Measurements from ENCODE around the gene VAV1. TPM values are rescaled to one million over a fixed set of nuclear protein-coding genes. Genes with fewer than 3 reads are reported as not detected.

Gene VAV1
- total and polyA plus RNA-seq, 2 of the 13 experiments (the other 11 are each of a cell fraction or from before 2014, with no cell fraction given), result not detected

GRCh38 chr19:6725513-6726231 lies 46.8 kb upstream of the VAV1 start (continued):
- TF ChIP-seq, protein P1, sequence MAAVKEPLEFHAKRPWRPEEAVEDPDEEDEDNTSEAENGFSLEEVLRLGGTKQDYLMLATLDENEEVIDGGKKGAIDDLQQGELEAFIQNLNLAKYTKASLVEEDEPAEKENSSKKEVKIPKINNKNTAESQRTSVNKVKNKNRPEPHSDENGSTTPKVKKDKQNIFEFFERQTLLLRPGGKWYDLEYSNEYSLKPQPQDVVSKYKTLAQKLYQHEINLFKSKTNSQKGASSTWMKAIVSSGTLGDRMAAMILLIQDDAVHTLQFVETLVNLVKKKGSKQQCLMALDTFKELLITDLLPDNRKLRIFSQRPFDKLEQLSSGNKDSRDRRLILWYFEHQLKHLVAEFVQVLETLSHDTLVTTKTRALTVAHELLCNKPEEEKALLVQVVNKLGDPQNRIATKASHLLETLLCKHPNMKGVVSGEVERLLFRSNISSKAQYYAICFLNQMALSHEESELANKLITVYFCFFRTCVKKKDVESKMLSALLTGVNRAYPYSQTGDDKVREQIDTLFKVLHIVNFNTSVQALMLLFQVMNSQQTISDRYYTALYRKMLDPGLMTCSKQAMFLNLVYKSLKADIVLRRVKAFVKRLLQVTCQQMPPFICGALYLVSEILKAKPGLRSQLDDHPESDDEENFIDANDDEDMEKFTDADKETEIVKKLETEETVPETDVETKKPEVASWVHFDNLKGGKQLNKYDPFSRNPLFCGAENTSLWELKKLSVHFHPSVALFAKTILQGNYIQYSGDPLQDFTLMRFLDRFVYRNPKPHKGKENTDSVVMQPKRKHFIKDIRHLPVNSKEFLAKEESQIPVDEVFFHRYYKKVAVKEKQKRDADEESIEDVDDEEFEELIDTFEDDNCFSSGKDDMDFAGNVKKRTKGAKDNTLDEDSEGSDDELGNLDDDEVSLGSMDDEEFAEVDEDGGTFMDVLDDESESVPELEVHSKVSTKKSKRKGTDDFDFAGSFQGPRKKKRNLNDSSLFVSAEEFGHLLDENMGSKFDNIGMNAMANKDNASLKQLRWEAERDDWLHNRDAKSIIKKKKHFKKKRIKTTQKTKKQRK (IDR thresholded peaks at IDR 0.05; ENCODE audit: low read length), result no peak
- TF ChIP-seq SMAD9 (CRISPR knock-in tag; IDR thresholded peaks at IDR 0.05) (no peak), TARDBP (CRISPR knock-in tag; IDR thresholded peaks at IDR 0.05) (peak; percentile 70; the same call in 1 of the 2 replicates), ZKSCAN8 (CRISPR knock-in tag; IDR thresholded peaks at IDR 0.05; ENCODE audit: borderline replicate concordance) (no peak), ZNF362 (CRISPR knock-in tag; IDR thresholded peaks at IDR 0.05; ENCODE audit: borderline replicate concordance) (no peak), ZNF512B (CRISPR knock-in tag; IDR thresholded peaks at IDR 0.05; ENCODE audit: borderline replicate concordance) (no peak), POLR2AphosphoS5 (IDR thresholded peaks at IDR 0.05; ENCODE audit: low read depth, low read length) (no peak), ZNF883 (CRISPR knock-in tag; IDR thresholded peaks at IDR 0.05; ENCODE audit: not compliant biosample characterization) (no peak), TOPORS (CRISPR knock-in tag; IDR thresholded peaks at IDR 0.05) (no peak), ZBTB39 (CRISPR knock-in tag; IDR thresholded peaks at IDR 0.05) (no peak), ZNF768 (CRISPR knock-in tag; IDR thresholded peaks at IDR 0.05) (no peak), ZNF747 (CRISPR knock-in tag; IDR thresholded peaks at IDR 0.05; ENCODE audit: borderline replicate concordance) (no peak), E2F1 (CRISPR knock-in tag; IDR thresholded peaks at IDR 0.05) (no peak), CBX1 (IDR thresholded peaks at IDR 0.05; ENCODE audit: low read depth) (no peak), ZFX (CRISPR knock-in tag; IDR thresholded peaks at IDR 0.05; ENCODE audit: low read depth) (peak; percentile 30; the same call in 1 of the 2 replicates), MIER2 (CRISPR knock-in tag; IDR thresholded peaks at IDR 0.05) (no peak), GTF3A (CRISPR knock-in tag; conservative IDR thresholded peaks at IDR 0.05) (no peak)
